Heart left ventricle (tissue), 13 donors: Measurements from ENCODE around the gene RRAS.

ENCODE experiments used
- POLR2A ChIP-seq, 2 donors: fragments of 450-650 bp; IDR thresholded peaks; one replicate each; pipeline ENCODE4 v1.6.1; 2017; ENCODE audit warnings: antibody characterized with exemption in 2 of 2, mild to moderate bottlenecking in 2 of 2, moderate library complexity in 2 of 2
- TF ChIP-seq, protein P1 (sequence below), 12 donors: fragments of 200-600 bp; sonication (generic) in 4 of 12; IDR thresholded peaks; one replicate each; pipeline versions ENCODE4 v1.5.0 to v1.8.0; 2018 to 2022; ENCODE audit warnings: antibody characterized with exemption in 12 of 12, mild to moderate bottlenecking in 5 of 12
- donor health status: ischemic (EF 13 %, LVEDD 7.1; RV severe dilation, severe dysfunction).
- donor health status: DM: no; HTN: yes; CAD: no.
- donor health status: DM: no; HTN: no; CAD: no.
- donor health status: ischemic (EF 25% LVEDD 6.9; RV normal size, moderate dysfunction).
- donor health status: ischemic (EF 25% LVEDD 5.7; RV mildly dilated, moderate dysfunction).
- donor health status: ischemic (EF 35%, LVEDD 5.7; RV mildly dilated, moderate dysfunction).
- donor health status: nonischemic (EF 11% LVEDD 7.7; RV severe dilation, severe dysfunction).
- donor health status: DM: yes; HTN: yes; CAD: no.
- donor health status: PGD.
- donor health status: ischemic (EF 29% LVEDD 5.4; RV normal size, mild dysfunction).
- donor health status: nonischemic (EF 23%, LVEDD 6.1; RV moderate dilation, normal function).

DNA sequence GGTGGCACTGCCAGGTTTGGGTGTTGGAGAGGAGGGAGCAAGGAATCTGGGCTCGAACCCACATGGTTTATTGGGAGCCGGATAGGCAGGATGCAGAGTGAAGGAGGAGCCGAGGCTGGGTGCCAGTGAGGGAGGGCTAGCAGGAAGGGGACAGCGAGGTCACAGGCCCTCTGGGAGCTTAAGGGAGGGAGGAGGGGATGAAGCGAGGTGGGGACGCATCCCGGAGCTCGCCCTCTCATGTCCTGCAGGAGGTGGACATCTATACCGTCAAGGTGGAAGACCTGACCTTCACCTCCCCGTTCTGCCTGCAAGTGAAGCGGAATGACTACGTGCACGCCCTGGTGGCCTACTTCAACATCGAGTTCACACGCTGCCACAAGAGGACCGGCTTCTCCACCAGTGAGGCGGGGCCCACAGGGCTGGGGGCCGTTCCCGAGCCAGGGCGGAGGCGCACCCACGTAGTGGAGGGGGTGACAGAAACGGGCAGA is 45.9 kb upstream of the RRAS start:
- TF ChIP-seq, protein P1, sequence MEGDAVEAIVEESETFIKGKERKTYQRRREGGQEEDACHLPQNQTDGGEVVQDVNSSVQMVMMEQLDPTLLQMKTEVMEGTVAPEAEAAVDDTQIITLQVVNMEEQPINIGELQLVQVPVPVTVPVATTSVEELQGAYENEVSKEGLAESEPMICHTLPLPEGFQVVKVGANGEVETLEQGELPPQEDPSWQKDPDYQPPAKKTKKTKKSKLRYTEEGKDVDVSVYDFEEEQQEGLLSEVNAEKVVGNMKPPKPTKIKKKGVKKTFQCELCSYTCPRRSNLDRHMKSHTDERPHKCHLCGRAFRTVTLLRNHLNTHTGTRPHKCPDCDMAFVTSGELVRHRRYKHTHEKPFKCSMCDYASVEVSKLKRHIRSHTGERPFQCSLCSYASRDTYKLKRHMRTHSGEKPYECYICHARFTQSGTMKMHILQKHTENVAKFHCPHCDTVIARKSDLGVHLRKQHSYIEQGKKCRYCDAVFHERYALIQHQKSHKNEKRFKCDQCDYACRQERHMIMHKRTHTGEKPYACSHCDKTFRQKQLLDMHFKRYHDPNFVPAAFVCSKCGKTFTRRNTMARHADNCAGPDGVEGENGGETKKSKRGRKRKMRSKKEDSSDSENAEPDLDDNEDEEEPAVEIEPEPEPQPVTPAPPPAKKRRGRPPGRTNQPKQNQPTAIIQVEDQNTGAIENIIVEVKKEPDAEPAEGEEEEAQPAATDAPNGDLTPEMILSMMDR (IDR thresholded peaks at IDR 0.05) = no peak
- TF ChIP-seq POLR2A (IDR thresholded peaks at IDR 0.05) = no peak
